IPS-18a (cell line): ENCODE measurements around the gene PIGU.

ENCODE experiments used
- H3K27ac ChIP-seq: one replicate; pipeline ENCODE4 v1.5.1; 2013; ENCODE audit warnings: low read length
- H3K27me3 ChIP-seq: one replicate; pipeline ENCODE4 v1.6.1; 2013; ENCODE audit warnings: mild to moderate bottlenecking, low read length; ENCODE audit not compliant: control insufficient read depth, insufficient read depth
- H3K36me3 ChIP-seq: one replicate; pipeline ENCODE4 v1.6.1; 2013; ENCODE audit warnings: low read depth, low read length; ENCODE audit not compliant: control insufficient read depth
- H3K4me1 ChIP-seq: one replicate; pipeline ENCODE4 v1.6.1; 2013; ENCODE audit warnings: low read depth, low read length; ENCODE audit not compliant: control insufficient read depth
- H3K4me3 ChIP-seq: one replicate; pipeline ENCODE4 v1.5.1; 2013; ENCODE audit warnings: low read length
- H3K9ac ChIP-seq: one replicate; pipeline ENCODE4 v1.6.1; 2013; ENCODE audit warnings: mild to moderate bottlenecking, low read length, moderate library complexity
- H3K9me3 ChIP-seq: one replicate; pipeline ENCODE4 v1.6.1; 2013; ENCODE audit warnings: low read depth, low read length; ENCODE audit not compliant: control insufficient read depth

The PIGU gene

GRCh38 chr20:34512266-34512954 is 164.5 kb downstream of the PIGU start:
- Histone ChIP-seq H3K9me3 (no peaks in the 10 kb centered on the region), H3K36me3 (peaks cover 14% of the 10 kb centered on the region), H3K4me1 (peaks cover 6% of the 10 kb centered on the region), H3K27ac (no peak overlapping the region), H3K9ac (no peak overlapping the region), H3K27me3 (no peaks in the 10 kb centered on the region), H3K4me3 (no peak overlapping the region)

GRCh38 chr20:34511891-34512265 is 165.0 kb downstream of the PIGU start:
- H3K27ac ChIP-seq = no peak overlapping the region
- H3K27me3 ChIP-seq = no peaks in the 10 kb centered on the region
- no peak overlapping the region for H3K4me3 ChIP-seq
- no peak overlapping the region for H3K9ac ChIP-seq
- no peaks in the 10 kb centered on the region for H3K9me3 ChIP-seq
- peaks cover 15% of the 10 kb centered on the region for H3K36me3 ChIP-seq
- peaks cover 6% of the 10 kb centered on the region for H3K4me1 ChIP-seq

- Histone ChIP-seq H3K4me3 (no peak overlapping the region), H3K4me1 (peaks cover 6% of the 10 kb centered on the region), H3K9ac (no peak overlapping the region), H3K36me3 (peaks cover 15% of the 10 kb centered on the region), H3K9me3 (no peaks in the 10 kb centered on the region), H3K27ac (no peak overlapping the region), H3K27me3 (no peaks in the 10 kb centered on the region)
Observed at GRCh38 chr20:34510575-34510974, 166.3 kb downstream of the PIGU start.
